Aorta (tissue), 5 donors: Measurements from ENCODE around the gene CETN3. TPM values are rescaled to one million over a fixed set of nuclear protein-coding genes. Genes with fewer than 3 reads are reported as not detected.
"Not testable (repeated sequence)": the region's sequence is repeated elsewhere in the genome, so short reads cannot be mapped to it uniquely, and the experiment has no call there.

ENCODE experiments used
- ATAC-seq: fragments of 200-7000 bp; cut with Tn5 transposase; one replicate; pipeline ENCODE4 v1.9.1; 2022; ENCODE audit warnings: moderate library complexity; ENCODE audit not compliant: low FRiP score
- DNase-seq, 2 donors: peaks; one replicate each; pipeline ENCODE4 v3.0.0-alpha.2; 2020
- H3K27ac ChIP-seq, 2 donors: one replicate each; pipeline ENCODE4 v1.5.1; 2013; ENCODE audit warnings: low read length in 2 of 2, mild to moderate bottlenecking in 2 of 2, moderate library complexity in 2 of 2, control low read depth in 1 of 2, inconsistent platforms in 1 of 2, low read depth in 1 of 2
- H3K27me3 ChIP-seq, 2 donors: one replicate each; pipeline ENCODE4 v1.6.1; 2013; ENCODE audit warnings: control low read depth in 1 of 2, low read length in 1 of 2, mild to moderate bottlenecking in 1 of 2, moderate library complexity in 1 of 2; ENCODE audit not compliant: insufficient read depth in 2 of 2, control insufficient read depth in 1 of 2
- H3K36me3 ChIP-seq, 2 donors: one replicate each; pipeline ENCODE4 v1.6.1; 2013; ENCODE audit warnings: control low read depth in 1 of 2, low read length in 1 of 2, mild to moderate bottlenecking in 1 of 2; ENCODE audit not compliant: insufficient read depth in 2 of 2, control insufficient read depth in 1 of 2
- H3K4me1 ChIP-seq, 2 donors: one replicate each; pipeline ENCODE4 v1.6.1; 2013; ENCODE audit warnings: low read length in 2 of 2, control low read depth in 1 of 2, mild to moderate bottlenecking in 1 of 2, moderate library complexity in 1 of 2; ENCODE audit not compliant: insufficient read depth in 2 of 2, control insufficient read depth in 1 of 2
- H3K4me3 ChIP-seq, 2 donors: one replicate each; pipeline ENCODE4 v1.5.1; 2013; ENCODE audit warnings: low read length in 2 of 2, control low read depth in 1 of 2, mild to moderate bottlenecking in 1 of 2
- H3K9me3 ChIP-seq: one replicate; pipeline ENCODE4 v1.6.1; 2013; ENCODE audit warnings: mild to moderate bottlenecking, low read length; ENCODE audit not compliant: control insufficient read depth
- WGBS, 2 donors: extraction: QIAGEN DNeasy Blood & Tissue Kit; methylation state at CpG; one replicate each; pipeline ENCODE4 v1.1.7; 2013; 5-methylcytosine and 5-hydroxymethylcytosine counted together
- intact Hi-C, 2 donors: fragments of 100-400 bp; cut with DNase I; formaldehyde crosslinking; loops; one replicate each; pipeline versions ENCODE4 v1.14.2 to v1.15.0; 2022
- polyA plus RNA-seq, 2 donors: library from polyadenylated mRNA; stranded (reverse); fragments of 200-250 nt; gene quantifications; one replicate each; pipeline ENCODE4 v1.2.3, GENCODE V29; 2013
- total RNA-seq, 2 donors: library from RNA; stranded (reverse); fragmentation: NEBNext Ultra II Directional; extraction: Animal tissue kit (Norgen Biotek cat#: 25700); gene quantifications; one replicate each; pipeline ENCODE4 v1.2.1, GENCODE V29; 2021
- donor health status: healthy with polysubstance abuse.
- donor health status: Bipolar disorder and iron deficiency.
- donor health status: DM: no; HTN: no; CAD: no.
- donor health status: DM: no; HTN: no; CAD: no.
- donor health status: DM: yes; HTN: yes; CAD: no.

Gene CETN3
- total and polyA plus RNA-seq, 4 donors = 12.6 to 25.7 (median 16.1) TPM

DNA sequence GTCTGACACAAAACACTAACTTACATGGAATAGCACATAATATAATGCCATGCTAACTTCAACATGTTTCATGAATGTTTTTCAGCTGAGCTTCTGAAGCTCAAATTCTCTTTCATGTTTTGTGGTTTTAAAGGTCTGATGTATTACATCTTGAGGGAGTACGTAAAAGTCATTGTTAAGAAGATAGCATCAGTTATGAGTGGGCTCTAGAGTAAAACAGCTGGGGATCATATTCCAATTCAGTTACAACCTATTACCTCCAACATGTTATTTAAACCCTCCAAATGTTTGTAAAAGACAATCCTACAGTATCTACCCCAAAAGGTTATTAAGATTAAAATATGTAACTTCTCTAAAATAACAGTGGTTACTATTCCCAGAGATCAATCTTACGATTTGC lies 19.2 kb downstream of the CETN3 start:
- no peak for ATAC-seq
- H3K27ac ChIP-seq = no peak overlapping the region
- no peaks in the 10 kb centered on the region for H3K27me3 ChIP-seq
- no peaks in the 10 kb centered on the region for H3K36me3 ChIP-seq
- H3K9me3 ChIP-seq = no peaks in the 10 kb centered on the region
- H3K4me1 ChIP-seq = no peaks in the 10 kb centered on the region
- H3K4me3 ChIP-seq = no peak overlapping the region
- no peak for DNase-seq
- intact Hi-C loops = no loop called here
- WGBS, 2 donors = 89 to 92% methylated on average over 2 of the region's 2 CpGs

DNA sequence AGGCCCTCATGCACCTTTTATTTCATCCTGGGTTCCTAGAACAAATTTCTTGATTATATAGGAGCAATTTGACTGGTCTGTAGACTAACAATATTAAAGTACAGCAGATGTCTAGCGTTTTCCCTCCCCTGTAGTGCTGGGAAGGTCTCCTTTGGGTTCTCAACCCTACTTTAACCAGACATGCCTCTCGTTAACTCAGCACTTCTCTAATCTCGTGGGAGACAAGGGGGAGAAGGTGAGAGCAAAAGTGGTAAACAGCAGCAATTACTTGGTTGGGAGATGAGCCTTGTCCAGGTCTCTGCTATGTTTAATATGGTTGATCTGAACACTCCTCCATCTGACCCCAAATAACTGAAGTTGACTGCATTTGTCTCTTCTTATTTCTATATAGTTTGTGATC lies 22.0 kb downstream of the CETN3 start:
- DNase-seq (no peak), ATAC-seq (no peak)
- 79 to 87% methylated on average over 3 of the region's 3 CpGs for WGBS, 2 donors
- H3K4me3 ChIP-seq = no peak overlapping the region
- intact Hi-C loops = loop anchor here (5.0 to 10.0 kb wide), 2 partner anchors 1660 to 1663 kb away; no protein-coding TSS in a partner anchor
- no peak overlapping the region for H3K27ac ChIP-seq
- no peaks in the 10 kb centered on the region for H3K9me3 ChIP-seq
- H3K36me3 ChIP-seq = no peaks in the 10 kb centered on the region
- peaks cover 0 to 2% of the 10 kb centered on the region in 2 donors for H3K4me1 ChIP-seq
- no peaks in the 10 kb centered on the region for H3K27me3 ChIP-seq

DNA sequence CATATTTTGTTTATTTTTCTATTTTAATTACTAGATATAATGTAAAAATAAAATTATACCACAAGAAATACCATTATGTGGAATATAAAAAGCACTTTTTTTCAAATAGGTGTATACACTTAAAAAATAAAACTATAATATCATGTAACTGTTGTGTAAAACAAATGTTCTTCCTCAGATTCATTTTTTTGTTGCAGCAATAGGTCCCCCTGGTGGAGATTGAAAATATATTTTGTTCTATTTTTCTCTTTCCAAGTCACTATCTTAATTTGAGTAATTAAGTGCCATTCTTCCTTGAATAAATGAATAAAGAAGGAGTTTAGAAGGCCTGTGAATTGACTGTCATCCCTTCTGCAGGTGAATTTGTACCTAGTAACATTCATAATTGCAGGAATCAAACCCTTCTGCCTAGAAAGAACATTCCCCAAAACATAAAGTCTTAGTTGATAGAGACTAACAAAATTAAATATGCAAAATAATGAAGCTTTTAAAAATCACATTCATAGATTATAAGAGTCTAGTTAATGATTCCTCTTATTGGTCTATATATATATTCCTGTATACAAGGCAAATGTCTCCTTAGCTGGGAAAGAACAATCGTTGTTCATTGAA lies 23.4 kb downstream of the CETN3 start:
- Histone ChIP-seq H3K27ac (no peak overlapping the region), H3K4me1 (peaks cover 0 to 2% of the 10 kb centered on the region in 2 donors), H3K27me3 (no peaks in the 10 kb centered on the region), H3K9me3 (no peaks in the 10 kb centered on the region), H3K4me3 (no peak overlapping the region), H3K36me3 (no peaks in the 10 kb centered on the region)
- no peak for ATAC-seq
- 93 to 97% methylated on average over 1 of the region's 1 CpG for WGBS, 2 donors
- intact Hi-C loops = loop anchor here (5.0 to 10.0 kb wide), 2 partner anchors 1659 to 1661 kb away; no protein-coding TSS in a partner anchor
- no peak for DNase-seq

DNA sequence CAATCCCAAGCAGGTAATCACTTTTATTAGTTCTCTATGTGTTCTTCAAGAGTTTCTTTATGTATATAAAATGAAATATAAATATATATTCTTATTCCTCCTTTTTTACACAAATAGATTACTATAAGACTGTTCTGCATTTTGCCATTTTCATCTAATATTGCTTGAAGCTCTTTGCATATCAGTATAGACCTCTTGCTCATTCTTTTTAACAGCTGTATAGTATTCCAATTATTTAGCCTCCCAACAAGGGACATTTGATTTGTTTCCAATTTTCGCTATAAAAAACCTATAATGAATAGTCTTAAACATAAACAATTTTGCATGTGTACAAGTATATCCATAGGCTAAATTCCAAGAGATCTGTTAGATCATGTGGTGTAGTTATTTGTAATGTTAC lies 25.2 kb downstream of the CETN3 start:
- H3K4me3 ChIP-seq = no peak overlapping the region
- H3K4me1 ChIP-seq = peaks cover 0 to 2% of the 10 kb centered on the region in 2 donors
- DNase-seq (no peak), ATAC-seq (no peak)
- H3K9me3 ChIP-seq = no peaks in the 10 kb centered on the region
- intact Hi-C loops = loop anchor here in 1 of 2 donors (10.0 kb wide), 1 partner anchor 1660 kb away; no protein-coding TSS in a partner anchor
- H3K27ac ChIP-seq = no peak overlapping the region
- 92 to 96% methylated on average over 1 of the region's 1 CpG for WGBS, 2 donors
- no peaks in the 10 kb centered on the region for H3K36me3 ChIP-seq
- no peaks in the 10 kb centered on the region for H3K27me3 ChIP-seq

DNA sequence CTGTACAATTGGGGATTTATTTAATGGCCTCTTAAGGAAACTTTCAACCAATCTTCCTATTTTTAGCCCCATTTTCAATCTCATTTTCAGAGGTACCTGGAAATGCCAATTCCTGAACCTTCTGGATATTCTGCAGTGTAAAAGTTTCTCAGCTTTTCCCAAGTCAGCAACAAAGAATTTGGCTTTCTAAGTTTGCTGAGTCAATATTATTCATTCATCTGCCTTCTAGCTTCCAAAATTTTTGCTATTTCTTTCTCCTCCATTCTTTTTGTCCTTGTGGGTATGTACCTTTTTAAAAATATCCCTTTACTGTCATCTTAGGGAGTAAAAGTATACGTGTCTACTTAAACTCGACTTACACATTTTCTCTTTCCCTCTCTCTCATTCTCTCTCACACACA lies 25.7 kb downstream of the CETN3 start:
- 37 to 55% methylated on average over 2 of the region's 2 CpGs for WGBS, 2 donors
- H3K4me1 ChIP-seq = peaks cover 0 to 2% of the 10 kb centered on the region in 2 donors
- H3K27ac ChIP-seq = no peak overlapping the region
- H3K4me3 ChIP-seq = no peak overlapping the region
- H3K27me3 ChIP-seq = no peaks in the 10 kb centered on the region
- no peaks in the 10 kb centered on the region for H3K9me3 ChIP-seq
- ATAC-seq = no peak
- DNase-seq = no peak
- no peaks in the 10 kb centered on the region for H3K36me3 ChIP-seq
- intact Hi-C loops = loop anchor here in 1 of 2 donors (10.0 kb wide), 1 partner anchor 1659 kb away; no protein-coding TSS in a partner anchor

DNA sequence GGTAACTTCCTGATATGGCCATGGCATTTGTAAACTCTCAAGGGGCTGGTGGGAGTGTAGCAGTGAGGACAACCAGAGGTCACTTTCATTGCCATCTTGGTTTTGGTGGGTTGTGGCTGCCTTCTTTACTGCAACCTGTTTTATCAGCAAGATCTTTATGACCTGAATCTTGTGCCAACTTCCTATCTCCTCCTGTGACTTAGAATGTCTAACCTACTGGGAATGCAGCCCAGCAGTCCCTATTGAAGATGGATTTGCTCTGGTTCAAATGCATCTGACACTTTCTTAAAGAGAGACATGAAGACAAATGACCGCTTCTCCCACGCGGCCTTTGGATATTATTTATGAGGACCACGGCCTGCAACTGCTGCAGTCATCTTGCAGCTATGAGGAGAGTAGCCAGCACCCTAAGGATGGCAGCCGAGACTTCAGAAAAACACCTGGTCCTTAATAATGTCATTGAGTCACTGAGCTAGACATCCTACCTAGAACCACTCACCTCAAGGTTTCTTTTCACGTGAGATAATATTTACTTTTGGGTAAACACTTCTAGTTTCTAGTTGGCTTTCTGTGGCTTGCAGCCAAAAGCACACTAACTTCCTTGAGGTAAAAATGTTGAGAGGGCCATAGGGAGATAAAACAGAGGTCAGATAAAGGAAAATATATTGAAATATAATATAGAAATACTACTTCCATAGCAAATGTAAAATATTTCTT lies 28.2 kb downstream of the CETN3 start:
- Histone ChIP-seq H3K36me3 (no peaks in the 10 kb centered on the region), H3K4me3 (no peak overlapping the region), H3K27ac (no peak overlapping the region), H3K4me1 (peaks cover 0 to 2% of the 10 kb centered on the region in 2 donors), H3K27me3 (no peaks in the 10 kb centered on the region), H3K9me3 (no peaks in the 10 kb centered on the region)
- no peak for DNase-seq
- intact Hi-C loops = loop anchor here in 1 of 2 donors (10.0 kb wide), 1 partner anchor 1657 kb away; no protein-coding TSS in a partner anchor
- WGBS, 2 donors = 62 to 66% methylated on average over 6 of the region's 6 CpGs
- ATAC-seq = no peak

DNA sequence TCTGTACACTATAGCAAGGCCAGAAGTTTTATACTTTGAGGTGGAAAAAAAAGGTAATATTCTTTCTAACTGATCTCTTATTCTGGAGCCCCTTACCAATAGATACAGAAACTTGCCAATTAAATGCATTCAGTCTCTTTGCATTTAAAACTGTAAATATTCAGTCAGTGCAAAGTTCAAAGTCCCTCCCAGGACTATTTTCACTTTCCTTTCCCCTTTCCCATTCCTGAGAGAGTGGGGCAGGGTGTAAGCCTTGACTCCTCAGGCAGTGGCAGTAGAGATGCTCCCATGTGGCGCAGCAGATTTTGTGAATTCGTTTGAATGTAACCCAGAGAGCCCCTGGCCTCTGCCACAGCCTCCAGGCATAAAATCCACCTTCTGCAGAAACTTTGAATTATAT lies 29.9 kb downstream of the CETN3 start:
- Histone ChIP-seq H3K4me1 (peaks cover 0 to 2% of the 10 kb centered on the region in 2 donors), H3K4me3 (no peak overlapping the region), H3K27me3 (no peaks in the 10 kb centered on the region), H3K36me3 (no peaks in the 10 kb centered on the region), H3K27ac (no peak overlapping the region), H3K9me3 (no peaks in the 10 kb centered on the region)
- intact Hi-C loops = loop anchor here in 1 of 2 donors (10.0 kb wide), 1 partner anchor 1655 kb away; no protein-coding TSS in a partner anchor
- WGBS, 2 donors = 83 to 90% methylated on average over 2 of the region's 2 CpGs
- ATAC-seq (no peak), DNase-seq (no peak)

DNA sequence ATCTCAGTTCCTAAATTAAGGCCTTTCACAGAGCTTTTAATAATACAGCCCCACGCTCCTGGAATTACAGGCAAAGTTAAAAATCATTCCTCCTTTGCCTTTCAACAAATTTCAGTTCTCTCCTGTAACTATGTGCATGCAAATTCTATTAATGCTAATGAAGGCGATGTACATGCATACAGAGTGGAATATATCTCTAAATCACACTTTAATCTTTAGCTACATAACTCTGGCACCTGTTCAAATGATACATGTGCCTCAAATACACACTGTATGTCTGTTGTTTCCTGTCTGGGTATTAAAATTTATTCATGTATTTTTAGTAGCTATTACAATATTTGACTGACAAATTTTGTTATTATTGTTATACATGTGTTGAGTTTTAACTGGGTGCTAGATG lies 30.8 kb downstream of the CETN3 start:
- H3K4me3 ChIP-seq = no peak overlapping the region
- no peaks in the 10 kb centered on the region for H3K9me3 ChIP-seq
- no peak overlapping the region for H3K27ac ChIP-seq
- H3K4me1 ChIP-seq = peaks cover 0 to 1% of the 10 kb centered on the region in 2 donors
- DNase-seq (no peak), ATAC-seq (no peak)
- intact Hi-C loops = no loop called here
- 81 to 91% methylated on average over 2 of the region's 2 CpGs for whole genome bisulfite sequencing, 2 donors
- H3K27me3 ChIP-seq = no peaks in the 10 kb centered on the region
- no peaks in the 10 kb centered on the region for H3K36me3 ChIP-seq

DNA sequence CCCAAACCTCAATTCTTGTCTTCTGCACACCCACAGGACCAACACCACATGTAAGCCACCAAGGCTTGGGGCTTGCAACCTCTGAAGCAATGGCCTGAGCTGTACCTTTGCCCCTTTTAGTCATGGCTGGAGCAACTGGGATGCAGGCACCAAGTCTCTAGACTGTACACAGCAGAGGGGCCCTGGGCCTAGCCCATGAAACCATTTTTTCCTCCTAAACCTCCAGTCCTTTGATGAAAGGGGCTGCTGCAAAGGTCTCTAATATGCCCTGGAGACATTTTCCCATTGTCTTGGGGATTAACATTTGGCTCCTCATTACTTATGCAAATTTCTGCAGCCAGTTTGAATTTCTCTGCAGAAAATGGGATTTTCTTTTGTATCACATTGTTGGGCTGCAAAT lies 38.3 kb downstream of the CETN3 start:
- H3K27ac ChIP-seq, intact Hi-C loops, H3K36me3 ChIP-seq, H3K4me1 ChIP-seq, H3K9me3 ChIP-seq, DNase-seq, H3K27me3 ChIP-seq, ATAC-seq, H3K4me3 ChIP-seq: not testable (repeated sequence)
